HUES64 (cell line): Measurements from ENCODE around the gene CDK6.
A peak's percentile ranks its signal among the peaks of the same experiment; 100 is the strongest.

Experiments
- H3K27ac ChIP-seq: 2 replicates; pipeline ENCODE4 v1.7.0; 2013; ENCODE audit warnings: low read depth, low read length, inconsistent platforms
- H3K27me3 ChIP-seq: 2 replicates; pipeline ENCODE4 v1.6.1; 2013; ENCODE audit warnings: mild to moderate bottlenecking, low read length; ENCODE audit not compliant: insufficient read depth
- H3K36me3 ChIP-seq: 2 replicates; pipeline ENCODE4 v1.6.1; 2013; ENCODE audit warnings: mild to moderate bottlenecking, low read length; ENCODE audit not compliant: insufficient read depth
- H3K4me1 ChIP-seq: 2 replicates; pipeline ENCODE4 v1.6.1; 2013; ENCODE audit warnings: mild to moderate bottlenecking, low read length, moderate library complexity; ENCODE audit not compliant: insufficient read depth
- H3K4me3 ChIP-seq: 2 replicates; pipeline ENCODE4 v1.5.1; 2013; ENCODE audit warnings: mild to moderate bottlenecking, low read length, moderate library complexity
- H3K9ac ChIP-seq: 2 replicates; pipeline ENCODE4 v1.6.1; 2013; ENCODE audit warnings: mild to moderate bottlenecking, low read depth, low read length
- H3K9me3 ChIP-seq: 2 replicates; pipeline ENCODE4 v1.6.1; 2013; ENCODE audit warnings: low read depth, low read length; ENCODE audit not compliant: insufficient read depth
- WGBS: fragments of 150-250, 120-280 bp; methylation state at CpG from one replicate; pipeline ENCODE4 v1.1.7; 2013; ENCODE audit warnings: missing lambda C conversion rate; 5-methylcytosine and 5-hydroxymethylcytosine counted together

The CDK6 gene

DNA sequence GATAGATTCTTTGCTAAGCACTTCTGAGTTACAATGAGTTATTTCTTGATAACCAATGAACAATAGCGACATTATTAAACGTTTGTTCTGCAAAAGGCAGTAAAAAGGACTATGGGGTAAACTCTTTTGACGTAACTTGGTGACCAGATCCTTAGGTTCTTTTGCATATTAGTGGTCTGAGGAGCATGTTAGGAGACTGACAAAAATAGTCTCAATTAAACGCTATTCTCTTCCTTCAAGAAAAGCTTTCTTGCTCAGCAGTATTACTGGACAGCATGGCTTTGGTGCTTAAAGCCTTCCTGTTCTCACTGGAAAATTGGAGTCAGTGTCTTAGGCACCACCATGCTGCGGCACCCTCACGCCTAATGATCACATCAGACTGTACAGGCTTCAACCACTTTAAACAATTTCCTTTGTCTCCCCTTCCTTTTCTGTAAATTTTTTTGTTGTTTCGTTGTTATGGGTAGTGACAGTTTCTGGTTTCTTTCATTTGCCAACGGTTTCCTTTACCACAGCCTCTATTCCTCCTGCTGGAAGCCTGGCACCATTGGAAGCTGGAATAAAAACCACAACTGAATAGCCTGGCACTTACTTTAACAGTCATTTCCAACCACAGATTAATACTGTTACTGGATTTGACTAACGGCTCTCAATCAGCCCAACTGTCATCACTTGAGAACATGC, 197.0 kb downstream of the CDK6 start:
- H3K27me3 ChIP-seq, result no peaks in the 10 kb centered on the region
- no peak overlapping the region for H3K4me3 ChIP-seq
- H3K36me3 ChIP-seq, result no peaks in the 10 kb centered on the region
- WGBS, result 95% methylated on average over 8 of the region's 9 CpGs
- H3K9me3 ChIP-seq, result no peaks in the 10 kb centered on the region
- no peak overlapping the region for H3K27ac ChIP-seq
- no peak overlapping the region for H3K9ac ChIP-seq
- H3K4me1 ChIP-seq, result peaks cover 15% of the 10 kb centered on the region

DNA sequence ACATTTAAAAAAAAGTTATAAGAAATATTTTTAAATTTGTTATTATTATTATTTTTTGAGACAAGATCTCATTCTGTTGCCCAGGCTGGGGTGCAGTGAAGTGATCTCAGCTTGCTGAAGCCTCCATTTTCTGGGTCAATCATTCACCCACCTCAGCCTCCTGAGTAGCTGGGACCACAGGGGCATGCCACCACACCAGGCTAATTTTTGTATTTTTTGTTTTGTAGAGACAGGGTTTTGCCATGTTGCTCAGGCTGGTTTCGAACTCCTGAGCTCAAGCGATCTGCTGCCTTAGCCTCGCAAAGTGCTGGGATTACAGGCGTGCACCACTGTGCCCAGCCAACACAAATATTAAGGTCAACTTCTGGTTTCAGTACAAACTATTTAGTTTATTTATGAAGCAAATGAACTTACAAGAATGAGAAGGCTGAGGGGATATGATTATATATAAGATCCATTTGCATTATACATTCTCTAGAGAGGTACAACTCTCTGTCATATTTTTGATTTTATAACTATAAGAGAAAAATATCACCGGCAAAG, 200.3 kb downstream of the CDK6 start:
- Histone ChIP-seq H3K9ac (no peak overlapping the region), H3K9me3 (no peaks in the 10 kb centered on the region), H3K4me3 (no peak overlapping the region), H3K4me1 (peaks cover 29% of the 10 kb centered on the region), H3K27me3 (no peaks in the 10 kb centered on the region), H3K36me3 (no peaks in the 10 kb centered on the region), H3K27ac (no peak overlapping the region)
- 99% methylated on average over 4 of the region's 5 CpGs for WGBS

DNA sequence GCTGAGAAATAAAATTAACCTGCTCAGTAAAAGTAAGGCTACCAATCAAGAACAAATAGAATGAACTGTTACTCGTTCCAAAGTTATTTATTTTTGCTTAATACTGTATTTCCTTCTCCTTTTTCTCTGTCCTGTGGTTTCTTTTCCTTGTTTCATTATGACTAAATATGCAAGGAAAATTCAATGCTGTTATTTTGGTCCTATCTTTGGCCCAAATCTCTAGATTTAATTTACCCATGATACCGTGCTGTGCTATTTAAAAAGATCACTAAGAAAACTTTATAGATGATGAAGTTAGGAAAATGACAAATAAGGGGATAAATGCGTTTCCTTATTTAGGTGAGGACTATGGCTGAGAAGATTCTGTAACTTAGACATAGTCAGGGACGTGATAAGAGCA, 200.8 kb downstream of the CDK6 start:
- Histone ChIP-seq H3K9me3 (no peaks in the 10 kb centered on the region), H3K4me3 (no peak overlapping the region), H3K27ac (0 out of 2 replicates have a peak overlapping the region, but pooled peaks have one; percentile 47), H3K36me3 (no peaks in the 10 kb centered on the region), H3K4me1 (peaks cover 29% of the 10 kb centered on the region), H3K9ac (no peak overlapping the region), H3K27me3 (no peaks in the 10 kb centered on the region)
- 94% methylated on average over 3 of the region's 4 CpGs for WGBS

GRCh38 chr7:92634924-92635519, 201.4 kb downstream of the CDK6 start:
- Histone ChIP-seq H3K9ac (no peak overlapping the region), H3K36me3 (no peaks in the 10 kb centered on the region), H3K27me3 (no peaks in the 10 kb centered on the region), H3K27ac (peak overlapping the region; percentile 47; the same call in 1 of the 2 replicates), H3K9me3 (no peaks in the 10 kb centered on the region), H3K4me3 (no peak overlapping the region), H3K4me1 (peaks cover 29% of the 10 kb centered on the region)
- 52% methylated on average over 4 of the region's 4 CpGs for WGBS

- Histone ChIP-seq H3K9ac (no peak overlapping the region), H3K27ac (no peak overlapping the region), H3K4me1 (peaks cover 29% of the 10 kb centered on the region), H3K27me3 (no peaks in the 10 kb centered on the region), H3K9me3 (no peaks in the 10 kb centered on the region), H3K4me3 (no peak overlapping the region), H3K36me3 (no peaks in the 10 kb centered on the region)
- WGBS, result 75% methylated on average over 1 of the region's 1 CpG
These were observed 202.2 kb downstream of the CDK6 start for GRCh38 chr7:92634205-92634604.

DNA sequence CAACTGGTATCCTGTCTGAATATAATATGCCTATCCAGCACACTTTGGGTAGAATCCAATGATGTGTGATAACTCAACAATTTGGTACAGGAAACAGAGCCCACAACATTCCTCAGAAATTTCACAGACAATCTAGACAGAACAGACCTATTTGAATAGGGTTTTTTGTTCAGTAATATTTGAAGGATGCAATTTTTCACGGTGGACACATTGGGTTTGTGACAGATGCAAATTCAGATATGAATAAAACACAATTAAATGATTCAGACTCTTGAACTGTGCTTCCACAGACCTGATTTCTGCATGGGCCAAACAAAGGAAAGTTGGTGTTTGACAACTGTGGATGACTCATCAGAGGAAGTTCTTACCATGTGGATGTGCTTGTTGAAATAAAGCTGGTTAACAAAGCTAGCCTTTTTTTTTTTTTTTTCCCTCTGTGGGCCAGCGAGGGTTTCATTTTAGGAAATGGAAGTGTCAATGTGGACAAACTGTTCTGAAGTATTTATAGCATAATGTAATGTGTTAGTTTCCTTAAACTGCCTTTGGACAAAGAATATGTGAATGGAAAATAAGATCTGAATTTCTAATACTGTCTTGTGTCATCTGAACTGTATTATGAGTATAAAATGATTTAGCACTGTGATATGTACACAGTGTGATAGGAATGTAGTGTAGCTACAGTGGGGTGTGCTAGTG, 203.0 kb downstream of the CDK6 start:
- H3K27me3 ChIP-seq, result no peaks in the 10 kb centered on the region
- no peak overlapping the region; the same call in 1 of the 2 replicates for H3K9ac ChIP-seq
- H3K36me3 ChIP-seq, result no peaks in the 10 kb centered on the region
- peaks cover 29% of the 10 kb centered on the region for H3K4me1 ChIP-seq
- no peak overlapping the region for H3K4me3 ChIP-seq
- WGBS, result 54% methylated on average over 2 of the region's 2 CpGs
- H3K27ac ChIP-seq, result peak overlapping the region; percentile 7; the same call in 1 of the 2 replicates
- H3K9me3 ChIP-seq, result no peaks in the 10 kb centered on the region

DNA sequence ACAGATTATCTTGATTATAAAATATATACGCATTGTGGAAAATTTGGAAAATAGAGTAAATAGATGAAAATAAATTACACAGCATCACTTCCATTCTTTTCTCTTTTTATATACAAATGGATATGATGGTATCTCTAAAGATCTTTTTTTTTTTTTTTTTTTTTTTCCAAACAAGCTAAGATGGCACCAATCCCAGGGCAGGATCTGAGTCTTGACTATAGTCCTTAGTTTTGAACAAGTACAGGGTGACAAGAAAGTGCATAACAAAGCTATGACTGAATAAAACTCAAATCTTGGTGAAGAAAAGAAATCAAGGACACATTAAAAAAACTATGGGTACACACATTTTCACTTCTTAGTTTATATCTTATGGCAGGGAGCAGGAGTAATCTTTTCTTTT, 203.6 kb downstream of the CDK6 start:
- H3K36me3 ChIP-seq, result no peaks in the 10 kb centered on the region
- no CpG with 5 or more reads among the region's 1 CpG for WGBS
- H3K9me3 ChIP-seq, result no peaks in the 10 kb centered on the region
- no peak overlapping the region for H3K27ac ChIP-seq
- H3K4me3 ChIP-seq, result no peak overlapping the region
- H3K9ac ChIP-seq, result no peak overlapping the region; the same call in 1 of the 2 replicates
- H3K4me1 ChIP-seq, result peaks cover 29% of the 10 kb centered on the region
- H3K27me3 ChIP-seq, result no peaks in the 10 kb centered on the region

DNA sequence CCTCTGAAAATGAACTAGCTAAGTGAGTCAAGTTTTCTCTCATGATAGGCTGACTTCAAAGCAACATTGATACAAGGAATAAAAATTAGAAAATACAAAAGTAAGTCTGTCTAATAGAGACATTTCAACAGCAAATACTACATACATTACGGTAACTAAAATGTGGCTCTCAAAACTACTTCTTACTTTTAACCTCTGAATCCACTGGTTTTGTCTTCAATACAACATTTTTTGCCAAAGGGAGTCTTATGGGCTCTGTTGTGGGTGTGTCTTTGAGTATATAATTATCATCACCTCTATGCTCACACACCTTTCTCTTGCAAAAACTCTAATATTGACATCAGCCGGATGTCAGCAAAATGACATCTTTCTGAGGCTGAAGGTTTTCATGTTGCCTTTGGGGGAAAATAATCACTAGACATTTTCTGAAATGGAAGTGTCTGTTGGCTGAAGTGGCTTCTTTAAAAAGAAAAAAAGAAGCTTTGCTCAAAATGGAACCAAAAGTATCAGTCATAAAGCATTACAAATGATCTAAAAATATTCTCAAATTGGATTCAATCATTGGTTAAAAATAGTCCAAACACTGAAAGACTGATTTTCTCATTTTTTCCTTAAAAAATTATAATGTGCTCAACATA, 204.4 kb downstream of the CDK6 start:
- Histone ChIP-seq H3K4me3 (no peak overlapping the region), H3K27ac (no peak overlapping the region), H3K9me3 (no peaks in the 10 kb centered on the region), H3K36me3 (no peaks in the 10 kb centered on the region), H3K27me3 (no peaks in the 10 kb centered on the region), H3K4me1 (peaks cover 29% of the 10 kb centered on the region), H3K9ac (no peak overlapping the region)
- 97% methylated on average over 2 of the region's 2 CpGs for WGBS

DNA sequence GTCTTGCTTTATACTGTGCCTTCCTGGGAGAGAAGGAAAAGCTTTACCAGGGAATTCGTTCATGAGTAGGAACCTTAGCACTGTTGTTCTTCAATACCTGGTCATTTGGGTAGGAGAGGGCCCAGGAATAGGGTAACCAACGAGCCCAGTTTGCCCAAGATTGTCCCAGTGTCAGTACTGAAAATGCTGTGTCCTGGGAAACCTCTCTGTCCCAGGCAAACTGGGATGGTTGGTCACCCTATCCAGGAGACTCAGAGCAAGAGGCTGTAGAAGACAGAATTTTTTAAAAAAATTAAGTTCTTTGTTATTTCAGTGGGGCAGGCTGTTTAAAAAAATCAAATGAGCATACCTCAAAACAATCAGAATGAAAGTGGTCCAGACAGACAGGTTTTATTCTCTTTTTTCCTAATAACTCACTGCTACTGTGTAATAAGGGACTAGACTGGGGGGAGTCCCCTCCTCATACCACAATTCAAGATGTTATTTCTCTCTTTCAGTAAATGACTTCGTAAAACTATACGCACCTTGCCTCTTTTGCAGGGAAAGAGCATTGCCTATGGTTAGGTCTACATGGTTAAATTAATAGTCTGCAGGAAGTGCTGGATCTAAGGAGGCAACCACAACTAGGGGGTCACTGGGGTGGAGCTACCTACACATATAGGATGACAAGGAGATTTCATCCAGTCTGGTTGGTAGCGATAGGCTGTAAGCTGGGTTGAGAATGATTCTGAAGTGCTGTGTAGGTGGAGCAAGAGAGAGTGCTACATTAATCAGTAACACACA, 205.1 kb downstream of the CDK6 start:
- Histone ChIP-seq H3K36me3 (no peaks in the 10 kb centered on the region), H3K9me3 (no peaks in the 10 kb centered on the region), H3K27ac (no peak overlapping the region), H3K4me1 (peaks cover 29% of the 10 kb centered on the region), H3K9ac (no peak overlapping the region), H3K27me3 (no peaks in the 10 kb centered on the region), H3K4me3 (no peak overlapping the region)
- 91% methylated on average over 5 of the region's 5 CpGs for WGBS

DNA sequence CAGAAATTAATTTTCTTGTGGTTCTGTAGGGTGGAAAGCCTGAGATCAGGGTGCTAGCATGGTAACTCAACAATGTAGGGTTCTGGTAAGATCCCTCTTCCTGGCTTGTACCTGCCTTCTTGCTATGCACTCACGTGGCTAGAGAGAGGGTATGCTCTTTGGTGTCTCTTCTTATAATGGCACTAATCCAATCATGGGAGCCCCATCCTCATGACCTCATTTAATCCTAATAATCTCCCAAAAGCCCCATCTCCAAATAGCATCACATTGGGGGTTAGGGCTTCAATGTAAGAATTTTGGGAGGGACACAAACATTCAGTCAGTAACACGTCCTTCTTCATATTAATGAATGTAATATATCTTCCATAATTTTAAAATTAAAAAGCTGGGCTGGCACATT, 206.6 kb downstream of the CDK6 start:
- H3K9ac ChIP-seq, result no peak overlapping the region
- no peaks in the 10 kb centered on the region for H3K27me3 ChIP-seq
- no peaks in the 10 kb centered on the region for H3K9me3 ChIP-seq
- H3K27ac ChIP-seq, result no peak overlapping the region
- WGBS, result 67% methylated on average over 1 of the region's 2 CpGs
- H3K4me3 ChIP-seq, result no peak overlapping the region
- peaks cover 19% of the 10 kb centered on the region for H3K4me1 ChIP-seq
- no peaks in the 10 kb centered on the region for H3K36me3 ChIP-seq
